WTC11 (cell line): ENCODE data around the gene CACNA1H. TPM values are rescaled to one million over a fixed set of nuclear protein-coding genes. Genes with fewer than 3 reads are reported as not detected.

Experiments used
- ATAC-seq: fragments of 200-7000 bp; cut with Tn5 transposase; 2 replicates; pipeline ENCODE4 v1.10.0; 2021; ENCODE audit warnings: mild to moderate bottlenecking, moderate library complexity
- CTCF ChIA-PET: fragments of 300-600 bp; sonication (Branson Sonifier 250); formaldehyde crosslinking; loops from one replicate; lab custom pipeline; 2021; ENCODE audit warnings: antibody characterized with exemption; lab: Charles Lee
- POLR2A ChIA-PET: fragments of 350-600 bp; sonication (Branson Sonifier 250); formaldehyde crosslinking; loops from one replicate; lab custom pipeline; 2021; ENCODE audit warnings: antibody characterized with exemption; lab: Charles Lee
- DNase-seq: peaks from one replicate; pipeline ENCODE4 v3.0.0; 2021; ENCODE audit warnings: low spot score
- H3K27ac Mint-ChIP-seq: 2 replicates; pipeline ENCODE4 v1.8.0; 2021; ENCODE audit warnings: mixed read lengths
- H3K27me3 Mint-ChIP-seq: 2 replicates; pipeline ENCODE4 v1.8.0; 2021; ENCODE audit warnings: low read depth, mild to moderate bottlenecking, moderate library complexity, mixed read lengths
- H3K36me3 Mint-ChIP-seq: 2 replicates; pipeline ENCODE4 v1.8.0; 2021; ENCODE audit warnings: mixed read lengths
- H3K4me1 Mint-ChIP-seq: 2 replicates; pipeline ENCODE4 v1.8.0; 2022; ENCODE audit warnings: mixed read lengths
- H3K4me3 Mint-ChIP-seq: 2 replicates; pipeline ENCODE4 v1.8.0; 2021; ENCODE audit warnings: mild to moderate bottlenecking, moderate library complexity, mixed read lengths
- H3K9me3 Mint-ChIP-seq: 2 replicates; pipeline ENCODE4 v1.8.0; 2021; ENCODE audit warnings: mixed read lengths
- AFF4 ChIP-seq: sonication (generic); formaldehyde crosslinking; IDR thresholded peaks from 2 replicates; pipeline ENCODE4 v1.8.1; 2023; ENCODE audit warnings: mild to moderate bottlenecking, missing genetic modification reagents, borderline replicate concordance
- CREB1 ChIP-seq: sonication (generic); formaldehyde crosslinking; IDR thresholded peaks from 2 replicates; pipeline ENCODE4 v1.8.0; 2023; ENCODE audit warnings: mild to moderate bottlenecking, missing genetic modification reagents
- ERG ChIP-seq: fragments of 250-450 bp; sonication (Bioruptor Pico); IDR thresholded peaks from 2 replicates; pipeline ENCODE4 v1.8.0; 2021; ENCODE audit warnings: mild to moderate bottlenecking
- ETV6 ChIP-seq: sonication (generic); formaldehyde crosslinking; IDR thresholded peaks from 2 replicates; pipeline ENCODE4 v1.8.1; 2022; ENCODE audit warnings: mild to moderate bottlenecking, missing genetic modification reagents
- FOXK1 ChIP-seq: sonication (generic); formaldehyde crosslinking; IDR thresholded peaks from 2 replicates; pipeline ENCODE4 v1.8.0; 2022; ENCODE audit warnings: mild to moderate bottlenecking, moderate library complexity, missing genetic modification reagents
- HMGA2 ChIP-seq: fragments of 250-450 bp; sonication (Bioruptor Pico); IDR thresholded peaks from 2 replicates; pipeline ENCODE4 v1.4.0; 2021; ENCODE audit warnings: mild to moderate bottlenecking, moderate library complexity
- IRF2 ChIP-seq: sonication (generic); formaldehyde crosslinking; IDR thresholded peaks from 2 replicates; pipeline ENCODE4 v1.8.0; 2022; ENCODE audit warnings: low read depth, missing genetic modification reagents, borderline replicate concordance
- MYBL2 ChIP-seq: sonication (generic); formaldehyde crosslinking; IDR thresholded peaks from 2 replicates; pipeline ENCODE4 v1.8.1; 2023; ENCODE audit warnings: mild to moderate bottlenecking, moderate library complexity, missing genetic modification reagents
- NR2C2 ChIP-seq: sonication (generic); formaldehyde crosslinking; IDR thresholded peaks from 2 replicates; pipeline ENCODE4 v1.8.0; 2022; ENCODE audit warnings: mild to moderate bottlenecking, missing genetic modification reagents
- NR3C1 ChIP-seq: sonication (generic); formaldehyde crosslinking; conservative IDR thresholded peaks from 2 replicates; pipeline ENCODE4 v1.8.1; 2023; ENCODE audit warnings: low read depth, mild to moderate bottlenecking, missing genetic modification reagents
- OVOL2 ChIP-seq: fragments of 250-450 bp; sonication (Bioruptor Pico); IDR thresholded peaks from 2 replicates; pipeline ENCODE4 v1.9.0; 2021; ENCODE audit warnings: mild to moderate bottlenecking, borderline replicate concordance
- RELA ChIP-seq: sonication (generic); formaldehyde crosslinking; IDR thresholded peaks from 2 replicates; pipeline ENCODE4 v1.8.1; 2022; ENCODE audit warnings: missing genetic modification reagents, mild to moderate bottlenecking, borderline replicate concordance
- SMAD3 ChIP-seq: sonication (generic); formaldehyde crosslinking; IDR thresholded peaks from 2 replicates; pipeline ENCODE4 v1.8.0; 2022; ENCODE audit warnings: missing genetic modification reagents, mild to moderate bottlenecking, borderline replicate concordance
- TEAD1 ChIP-seq: sonication (generic); formaldehyde crosslinking; IDR thresholded peaks from 2 replicates; pipeline ENCODE4 v1.8.0; 2022; ENCODE audit warnings: mild to moderate bottlenecking, missing genetic modification reagents
- ZNF396 ChIP-seq: fragments of 250-450 bp; sonication (Bioruptor Pico); IDR thresholded peaks from 2 replicates; pipeline ENCODE4 v1.8.0; 2021; ENCODE audit warnings: mild to moderate bottlenecking, moderate library complexity, borderline replicate concordance
- total RNA-seq: library from RNA; stranded (reverse); gene quantifications from 3 replicates; pipeline ENCODE4 v1.2.3, GENCODE V29; 2021
- TF ChIP-seq, protein P1 (sequence below): sonication (generic); formaldehyde crosslinking; conservative IDR thresholded peaks from 2 replicates; pipeline ENCODE4 v1.8.1; 2022; ENCODE audit warnings: mild to moderate bottlenecking, missing genetic modification reagents
- TF ChIP-seq, protein P2 (sequence below): sonication (generic); formaldehyde crosslinking; IDR thresholded peaks from 2 replicates; pipeline ENCODE4 v1.8.0; 2022; ENCODE audit warnings: mild to moderate bottlenecking, missing genetic modification reagents
- TF ChIP-seq, protein P3 (sequence below): sonication (generic); formaldehyde crosslinking; IDR thresholded peaks from 2 replicates; pipeline ENCODE4 v1.8.1; 2023; ENCODE audit warnings: mild to moderate bottlenecking, missing genetic modification reagents
- TF ChIP-seq, protein P4 (sequence below): sonication (generic); formaldehyde crosslinking; IDR thresholded peaks from 2 replicates; pipeline ENCODE4 v1.8.0; 2022; ENCODE audit warnings: mild to moderate bottlenecking, missing genetic modification reagents
- TF ChIP-seq, protein P5 (sequence below): sonication (generic); formaldehyde crosslinking; IDR thresholded peaks from 2 replicates; pipeline ENCODE4 v1.8.1; 2023; ENCODE audit warnings: mild to moderate bottlenecking, missing genetic modification reagents

CACNA1H gene
- total RNA-seq, 1 experiment from 2014 or later: 38.0 TPM

- no peak for TF ChIP-seq AFF4 (CRISPR knock-in tag)
- TF ChIP-seq HMGA2 (CRISPR knock-in tag): no peak
- no peak for TF ChIP-seq TEAD1 (CRISPR knock-in tag)
- TF ChIP-seq, all 79 proteins: peak for 0
Measured at GRCh38 chr16:1217526-1217925, 64.6 kb downstream of the CACNA1H start (continued).

- no peak for DNase-seq
- H3K9me3 Mint-ChIP-seq: no peaks in the 10 kb centered on the region
- H3K4me1 Mint-ChIP-seq: no peaks in the 10 kb centered on the region
- H3K27ac Mint-ChIP-seq: no peak overlapping the region
- H3K27me3 Mint-ChIP-seq: no peaks in the 10 kb centered on the region
- POLR2A ChIA-PET: no interaction called here
- CTCF ChIA-PET: no interaction called here
- H3K4me3 Mint-ChIP-seq: no peak overlapping the region
- no peak for ATAC-seq
- no peaks in the 10 kb centered on the region for H3K36me3 Mint-ChIP-seq
- no peak for TF ChIP-seq ERG
- TF ChIP-seq ETV6: no peak
- TF ChIP-seq TEAD1 (CRISPR knock-in tag): no peak
- TF ChIP-seq FOXK1: no peak
- TF ChIP-seq NR3C1 (CRISPR knock-in tag): no peak
- TF ChIP-seq SMAD3: no peak
- TF ChIP-seq AFF4 (CRISPR knock-in tag): no peak
- no peak for TF ChIP-seq ZNF396 (CRISPR knock-in tag)
- no peak for TF ChIP-seq NR2C2 (CRISPR knock-in tag)
- TF ChIP-seq OVOL2 (CRISPR knock-in tag): no peak
- TF ChIP-seq, protein P1, sequence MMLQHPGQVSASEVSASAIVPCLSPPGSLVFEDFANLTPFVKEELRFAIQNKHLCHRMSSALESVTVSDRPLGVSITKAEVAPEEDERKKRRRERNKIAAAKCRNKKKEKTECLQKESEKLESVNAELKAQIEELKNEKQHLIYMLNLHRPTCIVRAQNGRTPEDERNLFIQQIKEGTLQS (CRISPR knock-in tag): no peak
- TF ChIP-seq CREB1 (CRISPR knock-in tag): no peak
- TF ChIP-seq, protein P2, sequence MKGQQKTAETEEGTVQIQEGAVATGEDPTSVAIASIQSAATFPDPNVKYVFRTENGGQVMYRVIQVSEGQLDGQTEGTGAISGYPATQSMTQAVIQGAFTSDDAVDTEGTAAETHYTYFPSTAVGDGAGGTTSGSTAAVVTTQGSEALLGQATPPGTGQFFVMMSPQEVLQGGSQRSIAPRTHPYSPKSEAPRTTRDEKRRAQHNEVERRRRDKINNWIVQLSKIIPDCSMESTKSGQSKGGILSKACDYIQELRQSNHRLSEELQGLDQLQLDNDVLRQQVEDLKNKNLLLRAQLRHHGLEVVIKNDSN (CRISPR knock-in tag): no peak
- no peak for TF ChIP-seq RELA (CRISPR knock-in tag)
- TF ChIP-seq, protein P3, sequence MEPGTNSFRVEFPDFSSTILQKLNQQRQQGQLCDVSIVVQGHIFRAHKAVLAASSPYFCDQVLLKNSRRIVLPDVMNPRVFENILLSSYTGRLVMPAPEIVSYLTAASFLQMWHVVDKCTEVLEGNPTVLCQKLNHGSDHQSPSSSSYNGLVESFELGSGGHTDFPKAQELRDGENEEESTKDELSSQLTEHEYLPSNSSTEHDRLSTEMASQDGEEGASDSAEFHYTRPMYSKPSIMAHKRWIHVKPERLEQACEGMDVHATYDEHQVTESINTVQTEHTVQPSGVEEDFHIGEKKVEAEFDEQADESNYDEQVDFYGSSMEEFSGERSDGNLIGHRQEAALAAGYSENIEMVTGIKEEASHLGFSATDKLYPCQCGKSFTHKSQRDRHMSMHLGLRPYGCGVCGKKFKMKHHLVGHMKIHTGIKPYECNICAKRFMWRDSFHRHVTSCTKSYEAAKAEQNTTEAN (CRISPR knock-in tag): no peak
- TF ChIP-seq IRF2: no peak
- no peak for TF ChIP-seq MYBL2 (CRISPR knock-in tag)
- TF ChIP-seq, protein P4, sequence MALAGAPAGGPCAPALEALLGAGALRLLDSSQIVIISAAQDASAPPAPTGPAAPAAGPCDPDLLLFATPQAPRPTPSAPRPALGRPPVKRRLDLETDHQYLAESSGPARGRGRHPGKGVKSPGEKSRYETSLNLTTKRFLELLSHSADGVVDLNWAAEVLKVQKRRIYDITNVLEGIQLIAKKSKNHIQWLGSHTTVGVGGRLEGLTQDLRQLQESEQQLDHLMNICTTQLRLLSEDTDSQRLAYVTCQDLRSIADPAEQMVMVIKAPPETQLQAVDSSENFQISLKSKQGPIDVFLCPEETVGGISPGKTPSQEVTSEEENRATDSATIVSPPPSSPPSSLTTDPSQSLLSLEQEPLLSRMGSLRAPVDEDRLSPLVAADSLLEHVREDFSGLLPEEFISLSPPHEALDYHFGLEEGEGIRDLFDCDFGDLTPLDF (CRISPR knock-in tag): no peak
- TF ChIP-seq, protein P5, sequence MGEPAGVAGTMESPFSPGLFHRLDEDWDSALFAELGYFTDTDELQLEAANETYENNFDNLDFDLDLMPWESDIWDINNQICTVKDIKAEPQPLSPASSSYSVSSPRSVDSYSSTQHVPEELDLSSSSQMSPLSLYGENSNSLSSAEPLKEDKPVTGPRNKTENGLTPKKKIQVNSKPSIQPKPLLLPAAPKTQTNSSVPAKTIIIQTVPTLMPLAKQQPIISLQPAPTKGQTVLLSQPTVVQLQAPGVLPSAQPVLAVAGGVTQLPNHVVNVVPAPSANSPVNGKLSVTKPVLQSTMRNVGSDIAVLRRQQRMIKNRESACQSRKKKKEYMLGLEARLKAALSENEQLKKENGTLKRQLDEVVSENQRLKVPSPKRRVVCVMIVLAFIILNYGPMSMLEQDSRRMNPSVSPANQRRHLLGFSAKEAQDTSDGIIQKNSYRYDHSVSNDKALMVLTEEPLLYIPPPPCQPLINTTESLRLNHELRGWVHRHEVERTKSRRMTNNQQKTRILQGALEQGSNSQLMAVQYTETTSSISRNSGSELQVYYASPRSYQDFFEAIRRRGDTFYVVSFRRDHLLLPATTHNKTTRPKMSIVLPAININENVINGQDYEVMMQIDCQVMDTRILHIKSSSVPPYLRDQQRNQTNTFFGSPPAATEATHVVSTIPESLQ (CRISPR knock-in tag): no peak
Measured at GRCh38 chr16:1218061-1218929, 65.4 kb downstream of the CACNA1H start.
